K562 (cell line): ENCODE results near the gene DYRK1B. TPM values are rescaled to one million over a fixed set of nuclear protein-coding genes. Genes with fewer than 3 reads are reported as not detected.

ENCODE experiments used
- ATAC-seq: fragments of 200-7000 bp; cut with Tn5 transposase; 3 replicates; pipeline ENCODE4 v1.9.1; 2020; ENCODE audit warnings: moderate library complexity
- BruUV-seq: library from RNA; stranded (reverse); fragments of 400-500 nt; replicated peaks from 2 replicates; lab custom pipeline; 2021; lab: Mats Ljungman, UMichigan
- CTCF ChIA-PET: fragments of 300-600 bp; formaldehyde crosslinking; extraction: SDS; loops from one replicate; lab custom pipeline; 2021; ENCODE audit warnings: low intra/inter-chr PET ratio; lab: Yijun Ruan, JAX
- POLR2A ChIA-PET: fragments of 300-600, 350-650 bp; sonication (Branson Sonifier 250); formaldehyde crosslinking; extraction: SDS; loops from one replicate; lab custom pipeline; 2021; ENCODE audit warnings: antibody characterized with exemption, inconsistent platforms; lab: Yijun Ruan, JAX
- DNase-seq, 4 experiments: peaks; one replicate each; pipeline versions ENCODE4 v3.0.0 to v3.0.0-alpha.2; 2011 to 2018; ENCODE audit warnings: low spot score in 3 of 4, mixed read lengths in 3 of 4; ENCODE audit errors: extremely low read depth in 1 of 4
- FAIRE-seq: peaks from 2 replicates; lab custom pipeline; 2011; peaks lifted over from hg19 to GRCh38; lab: Jason Lieb, UNC
- H2AFZ ChIP-seq: 2 replicates; pipeline ENCODE4 v1.6.0; 2011; ENCODE audit warnings: low read depth, low read length, control low read depth, inconsistent platforms
- H3K27ac ChIP-seq: fragments of 200-600 bp; 3 replicates; pipeline ENCODE4 v1.8.0; 2011; ENCODE audit warnings: low read depth, mild to moderate bottlenecking, control low read depth, inconsistent platforms, low read length, moderate library complexity, mixed read lengths; ENCODE audit errors: extremely low read depth
- H3K27me3 ChIP-seq, 2 experiments: fragments of 300-600 bp in 1 of 2; 2 replicates in 1 of 2; 3 replicates in 1 of 2; pipeline versions ENCODE4 v1.6.0 to v1.8.0; 2011; ENCODE audit warnings: inconsistent platforms in 2 of 2, low read length in 2 of 2, mild to moderate bottlenecking in 1 of 2, mixed read lengths in 1 of 2, moderate library complexity in 1 of 2; ENCODE audit not compliant: control insufficient read depth in 2 of 2, insufficient read depth in 2 of 2
- H3K36me3 ChIP-seq: fragments of 300-600 bp; 3 replicates; pipeline ENCODE4 v1.8.0; 2011; ENCODE audit warnings: mild to moderate bottlenecking, low read length, inconsistent platforms; ENCODE audit not compliant: control insufficient read depth, insufficient read depth
- H3K4me1 ChIP-seq, 2 experiments: fragments of 200-600 bp in 1 of 2; replicated peaks in 1 of 2; 2 replicates in 1 of 2; 3 replicates in 1 of 2; pipeline versions ENCODE4 v1.5.1 to v1.8.0; 2011; ENCODE audit warnings: inconsistent platforms in 2 of 2, low read length in 2 of 2, mild to moderate bottlenecking in 1 of 2, mixed read lengths in 1 of 2, moderate library complexity in 1 of 2; ENCODE audit not compliant: control insufficient read depth in 2 of 2, insufficient read depth in 2 of 2
- H3K4me2 ChIP-seq: 2 replicates; pipeline ENCODE4 v1.6.1; 2011; ENCODE audit warnings: low read length, control low read depth, inconsistent platforms, mixed read lengths; ENCODE audit not compliant: insufficient read depth
- H3K4me3 ChIP-seq: fragments of 200-600 bp; sonication (generic), shearing (Covaris generic); 2 replicates; pipeline ENCODE4 v1.5.1; 2016; ENCODE audit warnings: control low read depth, inconsistent platforms
- H3K79me2 ChIP-seq: fragments of 200-600 bp; 3 replicates; pipeline ENCODE4 v1.8.0; 2011; ENCODE audit warnings: low read length, inconsistent platforms; ENCODE audit not compliant: control insufficient read depth, insufficient read depth
- H3K9ac ChIP-seq, 2 experiments: 2 replicates each; pipeline versions ENCODE4 v1.6.0 to v1.6.1; 2011; ENCODE audit warnings: low read depth in 2 of 2, low read length in 2 of 2, control low read depth in 1 of 2, inconsistent platforms in 1 of 2, mild to moderate bottlenecking in 1 of 2, mixed read lengths in 1 of 2; ENCODE audit not compliant: insufficient read depth in 1 of 2
- H3K9me1 ChIP-seq: one replicate; pipeline ENCODE4 v1.6.0; 2011; ENCODE audit warnings: inconsistent platforms, mild to moderate bottlenecking, low read length, moderate library complexity; ENCODE audit not compliant: control insufficient read depth, insufficient read depth
- H3K9me3 ChIP-seq: replicated peaks from 2 replicates; pipeline ENCODE4 v1.5.1; 2011; ENCODE audit warnings: low read depth, low read length, inconsistent platforms; ENCODE audit not compliant: control insufficient read depth, insufficient read depth
- H4K20me1 ChIP-seq: replicated peaks from 2 replicates; pipeline ENCODE4 v1.6.1; 2011; ENCODE audit warnings: low read length, inconsistent platforms, mixed read lengths; ENCODE audit not compliant: control insufficient read depth, insufficient read depth
- FOXK1 ChIP-seq: sonication (generic); formaldehyde crosslinking; IDR thresholded peaks from 2 replicates; pipeline ENCODE4 v1.8.0; 2022; ENCODE audit warnings: missing genetic modification reagents, mild to moderate bottlenecking, borderline replicate concordance
- HDAC3 ChIP-seq: fragments of 450-650 bp; IDR thresholded peaks from 2 replicates; pipeline ENCODE4 v1.6.1; 2018; ENCODE audit warnings: borderline replicate concordance, mild to moderate bottlenecking, moderate library complexity; ENCODE audit not compliant: partially characterized antibody
- HMBOX1 ChIP-seq: sonication (generic); IDR thresholded peaks from 2 replicates; pipeline ENCODE4 v1.6.1; 2016
- MIER1 ChIP-seq: fragments of 450-650 bp; IDR thresholded peaks from 2 replicates; pipeline ENCODE4 v1.6.1; 2016; ENCODE audit warnings: antibody characterized with exemption, mild to moderate bottlenecking, low read depth
- MNT ChIP-seq, 2 experiments: fragments of 450-650 bp; conservative IDR thresholded peaks; 2 replicates each; pipeline ENCODE4 v1.6.1; 2017; ENCODE audit warnings: mild to moderate bottlenecking in 2 of 2, moderate library complexity in 2 of 2
- NUFIP1 ChIP-seq: fragments of 450-650 bp; IDR thresholded peaks from 2 replicates; pipeline ENCODE4 v1.6.1; 2018; ENCODE audit not compliant: partially characterized antibody
- SAP30 ChIP-seq: fragments of 200-600 bp; sonication (generic); IDR thresholded peaks from 2 replicates; pipeline ENCODE4 v1.6.1; 2012; ENCODE audit warnings: borderline replicate concordance, low read depth, mild to moderate bottlenecking, moderate library complexity, low read length, control low read depth, inconsistent platforms; ENCODE audit not compliant: insufficient read depth, poor library complexity, severe bottlenecking
- ZNF253 ChIP-seq: fragments of 250-450 bp; sonication (Bioruptor Pico); conservative IDR thresholded peaks from 2 replicates; pipeline ENCODE4 v1.6.1; 2021; ENCODE audit warnings: mild to moderate bottlenecking
- ZNF507 ChIP-seq: conservative IDR thresholded peaks from 2 replicates; pipeline ENCODE4 v1.6.1; 2017; ENCODE audit warnings: missing genetic modification characterization, missing compliant biosample characterization
- whole genome bisulfite sequencing: fragments of 100-300 bp; shearing (Covaris generic); methylation state at CpG from one replicate; pipeline ENCODE4 v1.1.6; 2016; ENCODE audit warnings: low coverage, mixed read lengths; ENCODE audit not compliant: insufficient coverage; ENCODE audit errors: missing lambda C conversion rate; 5-methylcytosine and 5-hydroxymethylcytosine counted together
- in situ Hi-C: fragments of 300-500 bp; cut with MboI; formaldehyde crosslinking; loops from 4 replicates; pipeline ENCODE4 v1.15.0; 2018; ENCODE audit warnings: inconsistent platforms, mixed read lengths
- intact Hi-C: fragments of 100-400 bp; cut with micrococcal nuclease; formaldehyde crosslinking; loops from 2 replicates; pipeline ENCODE4 v1.14.2; 2022
- polyA plus RNA-seq, 8 experiments: library from polyadenylated mRNA; depleted of rRNA in 4 of 8; stranded (reverse) in 5 of 8; unstranded in 3 of 8; fragments of >200 nt; fragmentation: Nextera tagmentation in 2 of 8; fragmentation: Illumina TruSeq in 1 of 8; extraction: Ambion mirVana in 2 of 8; extraction: Trizol in 1 of 8; gene quantifications; 2 replicates each; pipeline versions ENCODE4 v1.2.1 to v1.2.3, GENCODE V29; 2011 to 2014; ENCODE audit warnings: inconsistent platforms in 1 of 8, missing spikeins in 1 of 8
- total RNA-seq, 7 experiments: library from RNA; depleted of rRNA in 6 of 7; stranded (reverse); fragments of >200 nt in 6 of 7; fragmentation: Illumina TruSeq in 2 of 7; extraction: Trizol in 2 of 7; gene quantifications; 2 replicates each; pipeline versions ENCODE4 v1.2.1 to v1.2.3, GENCODE V29; 2011 to 2021; ENCODE audit warnings: low replicate concordance in 1 of 7
- TF ChIP-seq, protein P1 (sequence below): fragments of 450-650 bp; IDR thresholded peaks from 2 replicates; pipeline ENCODE4 v1.6.1; 2018; ENCODE audit not compliant: partially characterized antibody

Gene DYRK1B
- total and polyA plus RNA-seq, 9 of the 15 experiments (the other 6 are each of a cell fraction or from before 2014, with no cell fraction given), result 0.91 to 5.2 (median 1.5) TPM; not detected in 2

GRCh38 chr19:39865186-39865585 is 31.2 kb upstream of the DYRK1B start:
- peaks cover 10 to 33% of the 10 kb centered on the region in 2 experiments; a peak in 3 of 5 replicates for H3K27me3 ChIP-seq
- ATAC-seq (no peak), DNase-seq (no peak), FAIRE-seq (no peak)
- no peaks in the 10 kb centered on the region for H3K36me3 ChIP-seq
- intact Hi-C loops (no loop called here), in situ Hi-C loops (no loop called here)
- 0% methylated on average over 2 of the region's 2 CpGs for WGBS
- H3K9me3 ChIP-seq, result no peaks in the 10 kb centered on the region
- H2AFZ ChIP-seq, result no peak overlapping the region
- POLR2A ChIA-PET, result no interaction called here
- H4K20me1 ChIP-seq, result no peaks in the 10 kb centered on the region; the same call in none of the 2 replicates
- H3K4me3 ChIP-seq, result no peak overlapping the region
- CTCF ChIA-PET, result interaction anchor here (0.6 kb wide), 1 partner anchor 356 kb away, joined by 3 read pairs; no protein-coding TSS in a partner anchor
- H3K4me1 ChIP-seq, result peaks cover 0 to 3% of the 10 kb centered on the region in 2 experiments; a peak in 1 of 5 replicates
- H3K27ac ChIP-seq, result no peak overlapping the region
- BruUV-seq, result no TSS peak
- no peaks in the 10 kb centered on the region for H3K79me2 ChIP-seq
- TF ChIP-seq SAP30, result no peak
- TF ChIP-seq, protein P1, sequence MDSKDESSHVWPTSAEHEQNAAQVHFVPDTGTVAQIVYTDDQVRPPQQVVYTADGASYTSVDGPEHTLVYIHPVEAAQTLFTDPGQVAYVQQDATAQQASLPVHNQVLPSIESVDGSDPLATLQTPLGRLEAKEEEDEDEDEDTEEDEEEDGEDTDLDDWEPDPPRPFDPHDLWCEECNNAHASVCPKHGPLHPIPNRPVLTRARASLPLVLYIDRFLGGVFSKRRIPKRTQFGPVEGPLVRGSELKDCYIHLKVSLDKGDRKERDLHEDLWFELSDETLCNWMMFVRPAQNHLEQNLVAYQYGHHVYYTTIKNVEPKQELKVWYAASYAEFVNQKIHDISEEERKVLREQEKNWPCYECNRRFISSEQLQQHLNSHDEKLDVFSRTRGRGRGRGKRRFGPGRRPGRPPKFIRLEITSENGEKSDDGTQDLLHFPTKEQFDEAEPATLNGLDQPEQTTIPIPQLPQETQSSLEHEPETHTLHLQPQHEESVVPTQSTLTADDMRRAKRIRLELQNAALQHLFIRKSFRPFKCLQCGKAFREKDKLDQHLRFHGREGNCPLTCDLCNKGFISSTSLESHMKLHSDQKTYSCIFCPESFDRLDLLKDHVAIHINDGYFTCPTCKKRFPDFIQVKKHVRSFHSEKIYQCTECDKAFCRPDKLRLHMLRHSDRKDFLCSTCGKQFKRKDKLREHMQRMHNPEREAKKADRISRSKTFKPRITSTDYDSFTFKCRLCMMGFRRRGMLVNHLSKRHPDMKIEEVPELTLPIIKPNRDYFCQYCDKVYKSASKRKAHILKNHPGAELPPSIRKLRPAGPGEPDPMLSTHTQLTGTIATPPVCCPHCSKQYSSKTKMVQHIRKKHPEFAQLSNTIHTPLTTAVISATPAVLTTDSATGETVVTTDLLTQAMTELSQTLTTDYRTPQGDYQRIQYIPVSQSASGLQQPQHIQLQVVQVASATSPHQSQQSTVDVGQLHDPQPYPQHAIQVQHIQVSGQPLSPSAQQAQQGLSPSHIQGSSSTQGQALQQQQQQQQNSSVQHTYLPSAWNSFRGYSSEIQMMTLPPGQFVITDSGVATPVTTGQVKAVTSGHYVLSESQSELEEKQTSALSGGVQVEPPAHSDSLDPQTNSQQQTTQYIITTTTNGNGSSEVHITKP, result no peak
- TF ChIP-seq MIER1, result no peak
- TF ChIP-seq NUFIP1, result no peak
- TF ChIP-seq MNT (conservative IDR thresholded peaks at IDR 0.05), result no peak
- TF ChIP-seq ZNF253 (CRISPR knock-in tag), result no peak
- TF ChIP-seq ZNF507 (tag), result no peak
- TF ChIP-seq FOXK1 (CRISPR knock-in tag), result no peak
- TF ChIP-seq HMBOX1, result no peak
- no peak for TF ChIP-seq HDAC3
- H3K9me1 ChIP-seq, result no peaks in the 10 kb centered on the region
- H3K4me2 ChIP-seq, result no peak overlapping the region
- H3K9ac ChIP-seq, result no peak overlapping the region
